HG03558 (cell line): Measurements from ENCODE around the gene BTBD6.
"Not testable (repeated sequence)": the region's sequence is repeated elsewhere in the genome, so short reads cannot be mapped to it uniquely, and the experiment has no call there.

Experiments used
- ATAC-seq: cut with Tn5 transposase; IDR thresholded peaks from one replicate; pipeline ENCODE4 v1.9.1; 2021; ENCODE audit warnings: moderate number of reproducible peaks; ENCODE audit not compliant: unreplicated experiment; ENCODE audit errors: extremely low read depth

Gene BTBD6

DNA sequence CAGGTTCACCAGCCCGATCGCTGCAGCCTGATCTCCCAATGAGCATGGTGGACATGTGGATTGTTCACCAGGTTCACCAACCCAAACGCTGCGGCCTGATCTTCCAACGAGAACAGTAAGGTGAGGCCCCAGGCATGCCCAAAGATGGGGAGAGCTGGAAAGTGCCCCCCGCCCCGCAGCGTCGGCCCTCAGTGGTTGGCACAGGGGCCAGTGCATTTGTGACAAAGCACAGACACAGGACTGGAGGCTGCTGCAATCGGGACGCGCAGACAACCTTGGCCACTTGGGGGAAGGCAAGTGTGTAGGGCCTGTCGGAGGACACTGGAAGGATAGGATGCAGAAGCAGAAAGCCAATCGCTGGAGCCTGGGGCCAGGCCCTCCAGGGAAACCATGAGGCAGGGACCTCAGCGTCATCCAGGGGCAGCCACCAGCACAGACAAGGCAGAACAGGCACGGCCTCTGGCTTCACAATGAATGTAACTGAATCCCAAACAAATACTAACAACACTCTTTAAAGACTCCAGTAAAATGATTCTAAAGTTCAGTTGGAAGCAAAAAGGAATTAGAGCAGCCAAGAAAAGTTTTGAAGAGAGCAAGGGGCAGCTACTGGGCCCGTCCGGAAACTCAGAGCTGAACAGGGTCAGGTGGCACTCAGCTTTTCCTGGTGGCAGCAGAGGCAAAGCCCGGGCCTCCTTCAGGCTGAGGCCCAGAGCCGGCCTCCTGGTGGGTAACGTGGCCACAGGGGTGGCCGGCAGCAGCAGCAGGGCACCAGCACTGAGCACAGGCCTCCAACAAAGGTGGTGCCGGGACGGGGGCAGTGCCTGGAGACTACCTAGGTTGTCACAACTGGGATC lies 39.1 kb downstream of the BTBD6 start:
- no peak for ATAC-seq

DNA sequence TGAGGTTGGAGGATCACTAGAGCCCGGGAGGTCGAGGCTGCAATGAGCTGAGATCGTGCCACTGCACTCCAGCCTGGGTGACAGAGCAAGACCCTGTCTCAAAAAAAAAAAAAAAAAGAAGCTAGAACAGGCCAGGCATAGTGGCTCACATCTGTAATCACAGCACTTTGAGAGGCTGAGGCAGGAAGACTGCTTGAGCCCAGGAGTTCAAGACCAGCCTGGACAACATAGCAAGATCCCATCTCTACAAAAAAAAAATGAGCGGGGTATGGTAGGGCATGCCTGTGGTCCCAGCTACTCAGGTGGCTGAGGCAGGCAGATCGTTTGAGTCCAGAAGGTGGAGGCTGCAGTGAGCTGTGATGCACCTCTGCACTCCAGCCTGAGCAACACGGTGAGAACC lies 40.6 kb downstream of the BTBD6 start:
- not testable (repeated sequence) for ATAC-seq

- no peak for ATAC-seq
Measured at GRCh38 chr14:105290621-105291346, 42.5 kb downstream of the BTBD6 start.

GRCh38 chr14:105292826-105293711 lies 44.7 kb downstream of the BTBD6 start:
- no peak for ATAC-seq

DNA sequence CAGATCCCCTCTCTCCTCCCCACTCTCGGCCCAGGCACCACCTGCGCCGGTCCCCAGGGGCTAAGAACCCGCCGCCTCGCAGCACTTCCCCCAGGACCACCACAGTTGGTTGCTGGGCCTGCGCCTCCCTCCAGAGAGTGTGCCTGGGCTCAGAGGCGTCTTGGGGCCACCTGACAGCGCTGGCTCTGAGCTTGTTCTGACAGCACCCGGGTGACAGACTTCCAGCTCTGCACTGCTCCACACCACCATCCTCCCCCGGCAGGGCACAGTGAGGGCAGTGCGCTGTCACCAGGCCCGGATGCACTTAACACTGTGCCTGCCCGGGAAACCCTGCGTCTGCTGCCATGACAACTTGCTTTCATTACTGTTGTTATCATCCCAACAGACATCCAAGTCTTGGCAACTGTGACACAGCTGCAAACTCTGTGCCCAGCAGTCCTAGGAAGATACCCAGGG lies 45.8 kb downstream of the BTBD6 start:
- ATAC-seq: no peak

DNA sequence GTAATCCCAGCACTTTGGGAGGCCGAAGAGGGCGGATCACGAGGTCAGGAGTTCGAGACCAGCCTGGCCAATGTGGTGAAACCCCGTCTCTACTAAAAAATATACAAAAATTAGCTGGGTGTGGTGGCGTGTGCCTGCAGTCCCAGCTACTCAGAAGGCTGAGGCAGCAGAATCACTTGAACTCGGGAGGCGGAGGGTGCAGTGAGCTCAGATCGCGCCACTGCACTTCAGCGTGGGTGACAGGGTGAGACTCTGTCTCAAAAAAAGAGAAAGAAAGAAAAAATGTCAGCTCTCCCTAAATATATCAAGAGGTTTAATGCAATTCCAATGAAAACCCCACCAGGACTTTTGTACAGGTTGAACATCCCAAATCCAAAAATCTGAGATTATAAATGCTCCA lies 49.0 kb downstream of the BTBD6 start:
- ATAC-seq: not testable (repeated sequence)

GRCh38 chr14:105299654-105300541 lies 51.6 kb downstream of the BTBD6 start:
- no peak for ATAC-seq
